K562 (cell line): Measurements from ENCODE around the gene TBX1. TPM values are rescaled to one million over a fixed set of nuclear protein-coding genes. Genes with fewer than 3 reads are reported as not detected.

Experiments
- CHD4 ChIP-seq: fragments of 200-600 bp; sonication (generic); IDR thresholded peaks from 3 replicates; pipeline ENCODE4 v1.6.1; 2012; ENCODE audit warnings: low read depth, mild to moderate bottlenecking, mixed read lengths, low read length, inconsistent platforms; ENCODE audit not compliant: insufficient read depth, insufficient replicate concordance, poor library complexity, severe bottlenecking
- ETV1 ChIP-seq: fragments of 450-650 bp; conservative IDR thresholded peaks from 2 replicates; pipeline ENCODE4 v1.6.1; 2016; ENCODE audit warnings: missing genetic modification characterization, control low read depth, low read depth, missing compliant biosample characterization
- FOXK1 ChIP-seq: sonication (generic); formaldehyde crosslinking; IDR thresholded peaks from 2 replicates; pipeline ENCODE4 v1.8.0; 2022; ENCODE audit warnings: missing genetic modification reagents, mild to moderate bottlenecking, borderline replicate concordance
- HMG20B ChIP-seq: fragments of 250-450 bp; sonication (Bioruptor Pico); IDR thresholded peaks from 2 replicates; pipeline ENCODE4 v1.5.0; 2021; ENCODE audit warnings: mild to moderate bottlenecking
- KDM2B ChIP-seq: fragments of 250-450 bp; sonication (Bioruptor Pico); IDR thresholded peaks from 2 replicates; pipeline ENCODE4 v1.8.0; 2021; ENCODE audit warnings: mild to moderate bottlenecking, moderate library complexity
- KLF13 ChIP-seq: fragments of 450-650 bp; IDR thresholded peaks from 2 replicates; pipeline ENCODE4 v1.6.1; 2016; ENCODE audit warnings: missing genetic modification characterization, low read depth, mild to moderate bottlenecking, missing compliant biosample characterization, moderate library complexity, borderline replicate concordance
- MECOM ChIP-seq: fragments of 250-450 bp; sonication (Bioruptor Pico); IDR thresholded peaks from 2 replicates; pipeline ENCODE4 v1.8.0; 2022; ENCODE audit warnings: inconsistent platforms
- NFYB ChIP-seq: IDR thresholded peaks from 2 replicates; pipeline ENCODE4 v1.6.1; 2011; ENCODE audit warnings: mild to moderate bottlenecking, moderate library complexity; ENCODE audit not compliant: insufficient read length; ENCODE audit errors: extremely low read depth
- SIX5 ChIP-seq, 2 experiments: IDR thresholded peaks; 2 replicates each; pipeline ENCODE4 v1.6.1; 2011; ENCODE audit warnings: low read length in 2 of 2, borderline replicate concordance in 1 of 2, low read depth in 1 of 2, mild to moderate bottlenecking in 1 of 2, moderate library complexity in 1 of 2; ENCODE audit not compliant: insufficient read depth in 1 of 2
- SMARCC2 ChIP-seq: fragments of 450-650 bp; IDR thresholded peaks from 2 replicates; pipeline ENCODE4 v1.6.1; 2017; ENCODE audit warnings: antibody characterized with exemption, moderate library complexity, mild to moderate bottlenecking, low read depth
- SNIP1 ChIP-seq: fragments of 450-650 bp; IDR thresholded peaks from 2 replicates; pipeline ENCODE4 v1.7.1; 2017; ENCODE audit warnings: low read depth, mild to moderate bottlenecking
- TEAD2 ChIP-seq: fragments of 450-650 bp; IDR thresholded peaks from 2 replicates; pipeline ENCODE4 v1.6.1; 2016; ENCODE audit warnings: missing genetic modification characterization, control low read depth, missing compliant biosample characterization
- TEAD4 ChIP-seq, 2 experiments: sonication (generic) in 1 of 2; formaldehyde crosslinking in 1 of 2; IDR thresholded peaks; 2 replicates each; pipeline versions ENCODE4 v1.6.1 to v1.8.0; 2012 to 2022; ENCODE audit warnings: borderline replicate concordance in 1 of 2, inconsistent platforms in 1 of 2, low read length in 1 of 2, mild to moderate bottlenecking in 1 of 2, missing genetic modification reagents in 1 of 2
- ZNF140 ChIP-seq: fragments of 250-450 bp; sonication (Bioruptor Pico); IDR thresholded peaks from 2 replicates; pipeline ENCODE4 v1.8.0; 2021; ENCODE audit warnings: moderate library complexity, mild to moderate bottlenecking, inconsistent platforms
- ZNF584 ChIP-seq: fragments of 200-800 bp; sonication (Bioruptor generic); IDR thresholded peaks from 2 replicates; pipeline ENCODE4 v1.6.1; 2016; ENCODE audit warnings: low read depth, mild to moderate bottlenecking, missing genetic modification characterization, missing compliant biosample characterization
- polyA plus RNA-seq, 8 experiments: library from polyadenylated mRNA; depleted of rRNA in 4 of 8; stranded (reverse) in 5 of 8; unstranded in 3 of 8; fragments of >200 nt; fragmentation: Nextera tagmentation in 2 of 8; fragmentation: Illumina TruSeq in 1 of 8; extraction: Ambion mirVana in 2 of 8; extraction: Trizol in 1 of 8; gene quantifications; 2 replicates each; pipeline versions ENCODE4 v1.2.1 to v1.2.3, GENCODE V29; 2011 to 2014; ENCODE audit warnings: inconsistent platforms in 1 of 8, missing spikeins in 1 of 8
- total RNA-seq, 7 experiments: library from RNA; depleted of rRNA in 6 of 7; stranded (reverse); fragments of >200 nt in 6 of 7; fragmentation: Illumina TruSeq in 2 of 7; extraction: Trizol in 2 of 7; gene quantifications; 2 replicates each; pipeline versions ENCODE4 v1.2.1 to v1.2.3, GENCODE V29; 2011 to 2021; ENCODE audit warnings: low replicate concordance in 1 of 7

Gene TBX1
- total and polyA plus RNA-seq, 9 of the 15 experiments (the other 6 are each of a cell fraction or from before 2014, with no cell fraction given): 0.07 to 35.0 (median 3.9) TPM

GRCh38 chr22:19799322-19800190 lies 39.0 kb downstream of the TBX1 start (continued):
- no peak for TF ChIP-seq ZNF584 (CRISPR knock-in tag)
- no peak for TF ChIP-seq MECOM
- no peak for TF ChIP-seq NFYB
- peak; percentile 9; the same call in 1 of the 2 replicates for TF ChIP-seq TEAD2 (tag)
- TF ChIP-seq TEAD4 (IDR thresholded peaks at IDR 0.05; ENCODE audit: low read length): no peak
- TF ChIP-seq TEAD4 (CRISPR knock-in tag; IDR thresholded peaks at IDR 0.05; ENCODE audit: borderline replicate concordance): no peak
- no peak for TF ChIP-seq ETV1 (tag)
- 0 out of 2 replicates have a peak, but pooled peaks have one; percentile 26 for TF ChIP-seq KLF13 (tag)
- TF ChIP-seq ZNF140 (CRISPR knock-in tag): no peak
- TF ChIP-seq FOXK1 (CRISPR knock-in tag): no peak
- TF ChIP-seq HMG20B: no peak
- no peak for TF ChIP-seq SMARCC2
- TF ChIP-seq KDM2B (CRISPR knock-in tag): no peak
- TF ChIP-seq SNIP1: no peak
- TF ChIP-seq SIX5 (IDR thresholded peaks at IDR 0.05; ENCODE audit: borderline replicate concordance in 1 of 2, insufficient read depth in 1 of 2, low read depth in 1 of 2, low read length in 2 of 2): 0 out of 4 replicates have a peak, but pooled peaks of 1 of the 2 experiments have one; percentile 18
- TF ChIP-seq CHD4: no peak
